Measurements from ENCODE around the gene MAP3K10.

- no peak for TF ChIP-seq EZH2 (IDR thresholded peaks at IDR 0.05)
- no peak for TF ChIP-seq POLR2AphosphoS5 (IDR thresholded peaks at IDR 0.05; ENCODE audit: borderline replicate concordance, low read depth, low read length)
These were observed 38.7 kb downstream of the MAP3K10 start for GRCh38 chr19:40229926-40230417.

Measured in SK-N-MC (cell line).